Neural cell (in vitro differentiated cells): ENCODE data around the gene P2RX3. TPM values are rescaled to one million over a fixed set of nuclear protein-coding genes. Genes with fewer than 3 reads are reported as not detected.

Experiments used
- H2AFZ ChIP-seq: fragments of 200-600, 300-800 bp; sonication (generic), shearing (Covaris generic); 2 replicates; pipeline ENCODE4 v1.6.0; 2014; ENCODE audit warnings: low read depth, mild to moderate bottlenecking, antibody characterized with exemption, low read length, moderate library complexity
- H3F3A ChIP-seq: fragments of 200-600 bp; shearing (Covaris generic); 2 replicates; pipeline ENCODE4 v1.6.1; 2016; ENCODE audit warnings: mild to moderate bottlenecking, moderate library complexity, mixed read lengths, antibody characterized with exemption, low read length; ENCODE audit not compliant: insufficient read depth, poor library complexity, severe bottlenecking
- H3K27ac ChIP-seq: fragments of 200-600, 300-800 bp; sonication (generic), shearing (Covaris generic); 2 replicates; pipeline ENCODE4 v1.5.1; 2014; ENCODE audit warnings: mild to moderate bottlenecking, low read length, moderate library complexity
- H3K27me3 ChIP-seq: fragments of 300-800, 200-600 bp; sonication (generic), shearing (Covaris generic); 2 replicates; pipeline ENCODE4 v1.6.0; 2014; ENCODE audit warnings: mild to moderate bottlenecking, low read depth, low read length, moderate library complexity; ENCODE audit not compliant: insufficient read depth
- H3K36me3 ChIP-seq: fragments of 300-800, 200-600 bp; sonication (generic), shearing (Covaris generic); 2 replicates; pipeline ENCODE4 v1.5.1; 2014; ENCODE audit warnings: mild to moderate bottlenecking, antibody characterized with exemption, low read length, moderate library complexity; ENCODE audit not compliant: insufficient read depth
- H3K4me2 ChIP-seq: fragments of 300-800, 200-600 bp; sonication (generic), shearing (Covaris generic); 2 replicates; pipeline ENCODE4 v1.6.0; 2014; ENCODE audit warnings: mild to moderate bottlenecking, low read length
- H3K4me3 ChIP-seq: fragments of 300-800, 200-600 bp; sonication (generic), shearing (Covaris generic); 2 replicates; pipeline ENCODE4 v1.5.1; 2014; ENCODE audit warnings: mild to moderate bottlenecking, low read length, moderate library complexity
- H3K79me2 ChIP-seq: fragments of 200-600 bp; shearing (Covaris generic); replicated peaks from 2 replicates; pipeline ENCODE4 v1.6.0; 2014; ENCODE audit warnings: mild to moderate bottlenecking, low read length, moderate library complexity; ENCODE audit not compliant: insufficient read depth
- H3K9ac ChIP-seq: fragments of 300-800, 200-600 bp; sonication (generic), shearing (Covaris generic); 2 replicates; pipeline ENCODE4 v1.6.1; 2016; ENCODE audit warnings: mild to moderate bottlenecking, low read length, mixed read lengths
- H3K9me2 ChIP-seq: fragments of 200-600 bp; shearing (Covaris generic); 2 replicates; pipeline ENCODE4 v1.6.1; 2016; ENCODE audit warnings: mild to moderate bottlenecking, low read length, mixed read lengths; ENCODE audit not compliant: insufficient read depth
- H3K9me3 ChIP-seq: fragments of 200-600, 300-800 bp; sonication (generic), shearing (Covaris generic); 2 replicates; pipeline ENCODE4 v1.6.1; 2016; ENCODE audit warnings: mild to moderate bottlenecking, mixed run types, low read length, moderate library complexity, mixed read lengths
- H4K20me1 ChIP-seq: fragments of 200-600 bp; shearing (Covaris generic); 2 replicates; pipeline ENCODE4 v1.6.1; 2016; ENCODE audit warnings: mild to moderate bottlenecking, mixed run types; ENCODE audit not compliant: insufficient read depth
- CTCF ChIP-seq: fragments of 450-650 bp; IDR thresholded peaks from 2 replicates; pipeline ENCODE4 v1.5.1; 2014; ENCODE audit warnings: antibody characterized with exemption, mild to moderate bottlenecking, moderate library complexity; ENCODE audit not compliant: poor library complexity, severe bottlenecking
- EP300 ChIP-seq: fragments of 450-650 bp; conservative IDR thresholded peaks from 2 replicates; pipeline ENCODE4 v1.6.1; 2014; ENCODE audit warnings: antibody characterized with exemption, mild to moderate bottlenecking, moderate library complexity; ENCODE audit not compliant: poor library complexity, severe bottlenecking
- EZH2 ChIP-seq: fragments of 200-600, 300-800 bp; shearing (Covaris generic), sonication (generic); IDR thresholded peaks from 2 replicates; pipeline ENCODE4 v1.6.1; 2014; ENCODE audit warnings: antibody characterized with exemption, low read length, borderline replicate concordance, mild to moderate bottlenecking; ENCODE audit not compliant: insufficient read depth, poor library complexity, severe bottlenecking
- MXI1 ChIP-seq: fragments of 450-650 bp; conservative IDR thresholded peaks from 2 replicates; pipeline ENCODE4 v1.6.1; 2014; ENCODE audit warnings: antibody characterized with exemption, mild to moderate bottlenecking; ENCODE audit not compliant: poor library complexity, severe bottlenecking
- POLR2AphosphoS5 ChIP-seq: IDR thresholded peaks from 2 replicates; pipeline ENCODE4 v1.6.1; 2012
- RAD21 ChIP-seq: fragments of 450-650 bp; conservative IDR thresholded peaks from 2 replicates; pipeline ENCODE4 v1.6.1; 2014; ENCODE audit warnings: antibody characterized with exemption, mild to moderate bottlenecking, moderate library complexity
- SMC3 ChIP-seq: fragments of 450-650 bp; conservative IDR thresholded peaks from 2 replicates; pipeline ENCODE4 v1.6.1; 2014; ENCODE audit warnings: antibody characterized with exemption, mild to moderate bottlenecking, moderate library complexity; ENCODE audit not compliant: poor library complexity
- TAF1 ChIP-seq: IDR thresholded peaks from 2 replicates; pipeline ENCODE4 v1.6.1; 2012; ENCODE audit warnings: low read depth
- polyA plus RNA-seq: library from polyadenylated mRNA; depleted of rRNA; stranded (reverse); fragments of >200 nt; gene quantifications from 2 replicates; pipeline ENCODE4 v1.2.3, GENCODE V29; 2014
- TF ChIP-seq, protein P1 (sequence below): IDR thresholded peaks from 2 replicates; pipeline ENCODE4 v1.6.1; 2012; ENCODE audit warnings: borderline replicate concordance

The P2RX3 gene
- polyA plus RNA-seq, 1 donor from 2014 or later, result not detected

- H3K36me3 ChIP-seq, result no peaks in the 10 kb centered on the region
- peak overlapping the region; percentile 80 for H3K4me3 ChIP-seq
- peaks cover 22% of the 10 kb centered on the region for H3K79me2 ChIP-seq
- H2AFZ ChIP-seq, result no peak overlapping the region
- no peaks in the 10 kb centered on the region for H4K20me1 ChIP-seq
- no peaks in the 10 kb centered on the region for H3K9me3 ChIP-seq
- no peak overlapping the region for H3K4me2 ChIP-seq
- H3K27ac ChIP-seq, result no peak overlapping the region
- no peak for TF ChIP-seq EZH2
- TF ChIP-seq SMC3, result no peak
- no peak for TF ChIP-seq CTCF
- no peak for TF ChIP-seq TAF1
- TF ChIP-seq POLR2AphosphoS5, result no peak
- no peak for TF ChIP-seq RAD21
- TF ChIP-seq, protein P1, sequence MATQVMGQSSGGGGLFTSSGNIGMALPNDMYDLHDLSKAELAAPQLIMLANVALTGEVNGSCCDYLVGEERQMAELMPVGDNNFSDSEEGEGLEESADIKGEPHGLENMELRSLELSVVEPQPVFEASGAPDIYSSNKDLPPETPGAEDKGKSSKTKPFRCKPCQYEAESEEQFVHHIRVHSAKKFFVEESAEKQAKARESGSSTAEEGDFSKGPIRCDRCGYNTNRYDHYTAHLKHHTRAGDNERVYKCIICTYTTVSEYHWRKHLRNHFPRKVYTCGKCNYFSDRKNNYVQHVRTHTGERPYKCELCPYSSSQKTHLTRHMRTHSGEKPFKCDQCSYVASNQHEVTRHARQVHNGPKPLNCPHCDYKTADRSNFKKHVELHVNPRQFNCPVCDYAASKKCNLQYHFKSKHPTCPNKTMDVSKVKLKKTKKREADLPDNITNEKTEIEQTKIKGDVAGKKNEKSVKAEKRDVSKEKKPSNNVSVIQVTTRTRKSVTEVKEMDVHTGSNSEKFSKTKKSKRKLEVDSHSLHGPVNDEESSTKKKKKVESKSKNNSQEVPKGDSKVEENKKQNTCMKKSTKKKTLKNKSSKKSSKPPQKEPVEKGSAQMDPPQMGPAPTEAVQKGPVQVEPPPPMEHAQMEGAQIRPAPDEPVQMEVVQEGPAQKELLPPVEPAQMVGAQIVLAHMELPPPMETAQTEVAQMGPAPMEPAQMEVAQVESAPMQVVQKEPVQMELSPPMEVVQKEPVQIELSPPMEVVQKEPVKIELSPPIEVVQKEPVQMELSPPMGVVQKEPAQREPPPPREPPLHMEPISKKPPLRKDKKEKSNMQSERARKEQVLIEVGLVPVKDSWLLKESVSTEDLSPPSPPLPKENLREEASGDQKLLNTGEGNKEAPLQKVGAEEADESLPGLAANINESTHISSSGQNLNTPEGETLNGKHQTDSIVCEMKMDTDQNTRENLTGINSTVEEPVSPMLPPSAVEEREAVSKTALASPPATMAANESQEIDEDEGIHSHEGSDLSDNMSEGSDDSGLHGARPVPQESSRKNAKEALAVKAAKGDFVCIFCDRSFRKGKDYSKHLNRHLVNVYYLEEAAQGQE, result no peak
- no peak for TF ChIP-seq EP300
- TF ChIP-seq MXI1, result no peak
- no peak overlapping the region for H3K9ac ChIP-seq
- peaks cover 4% of the 10 kb centered on the region for H3F3A ChIP-seq
- H3K9me2 ChIP-seq, result no peaks in the 10 kb centered on the region
- H3K27me3 ChIP-seq, result no peaks in the 10 kb centered on the region
Observed at GRCh38 chr11:57332694-57333440, 5.3 kb upstream of the P2RX3 start.

DNA sequence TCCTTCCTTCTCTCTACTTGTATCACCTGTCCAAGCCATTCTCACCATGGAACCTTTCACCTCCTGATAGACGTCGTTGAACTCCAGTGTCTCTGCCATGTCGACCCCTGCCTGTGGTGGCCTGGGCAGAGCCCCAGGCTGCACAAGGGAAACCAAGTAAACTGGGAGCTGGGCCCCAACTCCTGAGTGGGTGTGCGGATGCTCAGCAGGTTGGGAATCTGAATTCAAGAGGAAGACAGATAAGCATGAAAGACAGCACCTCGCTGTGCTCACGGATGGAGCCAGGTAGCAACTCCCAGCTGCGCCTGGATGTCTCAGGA lies 3.2 kb upstream of the P2RX3 start:
- TF ChIP-seq, protein P1, result no peak
- no peak for TF ChIP-seq TAF1
- no peak for TF ChIP-seq SMC3
- TF ChIP-seq EP300, result no peak
- TF ChIP-seq EZH2, result no peak
- no peak for TF ChIP-seq RAD21
- Histone ChIP-seq H3K27ac (peak overlapping the region; percentile 82), H3K27me3 (no peaks in the 10 kb centered on the region), H3K36me3 (no peaks in the 10 kb centered on the region), H3K4me2 (peak overlapping the region; percentile 63), H3K9me3 (no peaks in the 10 kb centered on the region), H3K4me3 (peak overlapping the region; percentile 80), H3K9me2 (no peaks in the 10 kb centered on the region), H3K79me2 (peaks cover 22% of the 10 kb centered on the region), H2AFZ (peak overlapping the region; percentile 36), H3K9ac (peak overlapping the region; percentile 87), H4K20me1 (no peaks in the 10 kb centered on the region), H3F3A (peaks cover 4% of the 10 kb centered on the region)
